Mesendoderm (in vitro differentiated cells): ENCODE data around the gene CALHM3. TPM values are rescaled to one million over a fixed set of nuclear protein-coding genes. Genes with fewer than 3 reads are reported as not detected.
"Not testable (repeated sequence)": the region's sequence is repeated elsewhere in the genome, so short reads cannot be mapped to it uniquely, and the experiment has no call there.

Experiments
- DNase-seq: peaks from one replicate; pipeline ENCODE4 v3.0.0; 2013
- H2AK5ac ChIP-seq: 2 replicates; pipeline ENCODE4 v1.6.1; 2013; ENCODE audit warnings: low read length, inconsistent platforms
- H2BK120ac ChIP-seq: 2 replicates; pipeline ENCODE4 v1.6.1; 2013; ENCODE audit warnings: low read depth, mild to moderate bottlenecking, low read length, moderate library complexity, mixed read lengths
- H2BK15ac ChIP-seq: replicated peaks from 2 replicates; pipeline ENCODE4 v1.6.1; 2013; ENCODE audit warnings: low read depth, mild to moderate bottlenecking, moderate library complexity
- H2BK5ac ChIP-seq: 2 replicates; pipeline ENCODE4 v1.6.1; 2013; ENCODE audit warnings: low read length, inconsistent platforms
- H3K18ac ChIP-seq: 2 replicates; pipeline ENCODE4 v1.6.1; 2013; ENCODE audit warnings: mild to moderate bottlenecking, low read length, mixed read lengths
- H3K23ac ChIP-seq: one replicate; pipeline ENCODE4 v1.6.1; 2013; ENCODE audit warnings: low read length
- H3K27ac ChIP-seq: 2 replicates; pipeline ENCODE4 v1.5.1; 2013; ENCODE audit warnings: low read depth, mild to moderate bottlenecking, inconsistent platforms, low read length, moderate library complexity
- H3K27me3 ChIP-seq: 2 replicates; pipeline ENCODE4 v1.6.1; 2013; ENCODE audit warnings: low read length, control low read depth, mild to moderate bottlenecking, inconsistent platforms; ENCODE audit not compliant: insufficient read depth, poor library complexity
- H3K36me3 ChIP-seq: 2 replicates; pipeline ENCODE4 v1.6.1; 2013; ENCODE audit warnings: low read length, inconsistent platforms; ENCODE audit not compliant: control insufficient read depth, insufficient read depth
- H3K4ac ChIP-seq: one replicate; pipeline ENCODE4 v1.6.1; 2013; ENCODE audit warnings: low read depth, mild to moderate bottlenecking, low read length, moderate library complexity
- H3K4me1 ChIP-seq: 2 replicates; pipeline ENCODE4 v1.6.1; 2013; ENCODE audit warnings: low read depth, low read length, inconsistent platforms; ENCODE audit not compliant: control insufficient read depth
- H3K4me2 ChIP-seq: 2 replicates; pipeline ENCODE4 v1.6.1; 2013; ENCODE audit warnings: low read length
- H3K4me3 ChIP-seq: 2 replicates; pipeline ENCODE4 v1.5.1; 2013; ENCODE audit warnings: mild to moderate bottlenecking, low read length
- H3K56ac ChIP-seq: one replicate; pipeline ENCODE4 v1.6.1; 2013; ENCODE audit warnings: low read length
- H3K79me1 ChIP-seq: 2 replicates; pipeline ENCODE4 v1.6.1; 2013; ENCODE audit warnings: low read length, inconsistent platforms
- H3K79me2 ChIP-seq: 2 replicates; pipeline ENCODE4 v1.6.1; 2013; ENCODE audit warnings: mild to moderate bottlenecking, low read length; ENCODE audit not compliant: control insufficient read depth, insufficient read depth
- H3K9ac ChIP-seq: 2 replicates; pipeline ENCODE4 v1.6.1; 2013; ENCODE audit warnings: low read length, inconsistent platforms
- H4K5ac ChIP-seq: one replicate; pipeline ENCODE4 v1.6.1; 2013; ENCODE audit warnings: low read length
- H4K8ac ChIP-seq: one replicate; pipeline ENCODE4 v1.6.1; 2013; ENCODE audit warnings: low read depth, mild to moderate bottlenecking, control low read depth, low read length, moderate library complexity
- WGBS: extraction: QIAGEN DNeasy Blood & Tissue Kit; methylation state at CpG from one replicate; pipeline ENCODE4 v1.1.7; 2013; ENCODE audit warnings: low lambda C conversion rate, missing lambda C conversion rate; ENCODE audit not compliant: insufficient coverage; ENCODE audit errors: extremely low coverage; 5-methylcytosine and 5-hydroxymethylcytosine counted together
- polyA plus RNA-seq, 2 experiments: library from polyadenylated mRNA; stranded (reverse); fragments of 200-250 nt; gene quantifications; one replicate each; pipeline ENCODE4 v1.2.3, GENCODE V29; 2013

The CALHM3 gene
- 0.18 TPM for polyA plus RNA-seq (2013, experiment 1 of 2)
- 0.21 TPM for polyA plus RNA-seq (2013, experiment 2 of 2)

GRCh38 chr10:103479135-103479534, at the start of gene CALHM3:
Gene CALHM3 (minus strand): TSS chr10:103479240. CDS start chr10:103479032, 208 bp downstream.
- no peaks in the 10 kb centered on the region for H3K36me3 ChIP-seq

GRCh38 chr10:103528549-103528948, 49.5 kb upstream of the CALHM3 start:
- Histone ChIP-seq H3K4me1 (no peaks in the 10 kb centered on the region), H3K79me1 (no peaks in the 10 kb centered on the region), H3K9ac (no peak overlapping the region), H3K36me3 (no peaks in the 10 kb centered on the region), H4K5ac (no peak overlapping the region), H2BK15ac (no peak overlapping the region), H3K4me2 (no peak overlapping the region), H3K79me2 (no peaks in the 10 kb centered on the region), H3K27me3 (no peaks in the 10 kb centered on the region), H3K23ac (no peak overlapping the region), H2BK5ac (no peak overlapping the region), H3K4ac (no peak overlapping the region), H3K18ac (no peak overlapping the region), H2BK120ac (no peak overlapping the region), H3K27ac (no peak overlapping the region), H2AK5ac (no peak overlapping the region), H3K56ac (no peak overlapping the region), H4K8ac (no peak overlapping the region), H3K4me3 (no peak overlapping the region)
- DNase-seq: no peak

More at GRCh38 chr10:103479135-103479534, at the start of gene CALHM3:
- no peak within 1 kb of the TSS for H3K4me2 ChIP-seq
- no CpG with 5 or more reads among the region's 7 CpGs for WGBS
- H3K27ac ChIP-seq: no peak within 1 kb of the TSS
- no peaks in the 10 kb centered on the region for H3K79me1 ChIP-seq
- no peak within 1 kb of the TSS for H3K18ac ChIP-seq
- no peak within 1 kb of the TSS for H3K23ac ChIP-seq
- H3K27me3 ChIP-seq: no peaks in the 10 kb centered on the region
- H3K79me2 ChIP-seq: no peaks in the 10 kb centered on the region
- H3K4ac ChIP-seq: no peak within 1 kb of the TSS
- H2BK15ac ChIP-seq: no peak within 1 kb of the TSS
- H3K4me1 ChIP-seq: peaks cover 4% of the 10 kb centered on the region
- H3K4me3 ChIP-seq: no peak within 1 kb of the TSS
- no peak within 1 kb of the TSS for H2BK5ac ChIP-seq
- no peak within 1 kb of the TSS for H2AK5ac ChIP-seq
- no peak within 1 kb of the TSS for H2BK120ac ChIP-seq
- no peak within 1 kb of the TSS for H3K9ac ChIP-seq
- no peak within 1 kb of the TSS for H4K5ac ChIP-seq
- H4K8ac ChIP-seq: no peak within 1 kb of the TSS
- DNase-seq: peak; percentile 60
- no peak within 1 kb of the TSS for H3K56ac ChIP-seq

- not testable (repeated sequence) for H4K8ac ChIP-seq, H3K18ac ChIP-seq, H3K56ac ChIP-seq, H3K9ac ChIP-seq, H3K4me3 ChIP-seq, H2AK5ac ChIP-seq, H2BK120ac ChIP-seq, H2BK15ac ChIP-seq, H3K27me3 ChIP-seq, H2BK5ac ChIP-seq, H3K4me1 ChIP-seq, H4K5ac ChIP-seq, H3K79me1 ChIP-seq, H3K27ac ChIP-seq, H3K23ac ChIP-seq, H3K36me3 ChIP-seq, H3K4me2 ChIP-seq, H3K79me2 ChIP-seq, H3K4ac ChIP-seq
- WGBS: no CpG with 5 or more reads among the region's 2 CpGs
- DNase-seq: peak; percentile 85
These were observed 48.4 kb upstream of the CALHM3 start for GRCh38 chr10:103527476-103527875.

GRCh38 chr10:103525901-103526300, 46.9 kb upstream of the CALHM3 start:
- Histone ChIP-seq H3K9ac (no peak overlapping the region), H2BK120ac (no peak overlapping the region), H4K5ac (no peak overlapping the region), H3K18ac (no peak overlapping the region), H3K4me3 (no peak overlapping the region), H2AK5ac (no peak overlapping the region), H3K4me1 (no peaks in the 10 kb centered on the region), H3K4ac (no peak overlapping the region), H3K56ac (no peak overlapping the region), H2BK5ac (no peak overlapping the region), H3K23ac (no peak overlapping the region), H3K79me1 (no peaks in the 10 kb centered on the region), H4K8ac (no peak overlapping the region), H3K27ac (no peak overlapping the region), H3K27me3 (no peaks in the 10 kb centered on the region), H2BK15ac (no peak overlapping the region), H3K4me2 (no peak overlapping the region), H3K79me2 (no peaks in the 10 kb centered on the region), H3K36me3 (no peaks in the 10 kb centered on the region)
- DNase-seq: no peak

GRCh38 chr10:103523683-103524082, 44.6 kb upstream of the CALHM3 start:
- Histone ChIP-seq H3K4me2 (no peak overlapping the region), H3K79me1 (no peaks in the 10 kb centered on the region)
- WGBS: no CpG with 5 or more reads among the region's 4 CpGs

GRCh38 chr10:103522006-103522405, 43.0 kb upstream of the CALHM3 start:
- not testable (repeated sequence) for H4K8ac ChIP-seq, H3K18ac ChIP-seq, H3K4me2 ChIP-seq

More at GRCh38 chr10:103523683-103524082, 44.6 kb upstream of the CALHM3 start:
- no peak overlapping the region for H3K23ac ChIP-seq
- H3K36me3 ChIP-seq: no peaks in the 10 kb centered on the region
- no peak overlapping the region for H3K9ac ChIP-seq
- H3K4me3 ChIP-seq: no peak overlapping the region
- H2BK15ac ChIP-seq: no peak overlapping the region
- H4K8ac ChIP-seq: no peak overlapping the region
- H3K4me1 ChIP-seq: no peaks in the 10 kb centered on the region
- no peak overlapping the region for H3K27ac ChIP-seq
- DNase-seq: no peak
- no peaks in the 10 kb centered on the region for H3K27me3 ChIP-seq
- no peak overlapping the region for H3K18ac ChIP-seq
- no peak overlapping the region for H2AK5ac ChIP-seq
- H2BK120ac ChIP-seq: no peak overlapping the region
- no peak overlapping the region for H2BK5ac ChIP-seq
- H3K56ac ChIP-seq: no peak overlapping the region
- no peak overlapping the region for H4K5ac ChIP-seq
- no peak overlapping the region for H3K4ac ChIP-seq
- H3K79me2 ChIP-seq: no peaks in the 10 kb centered on the region

More at GRCh38 chr10:103522006-103522405, 43.0 kb upstream of the CALHM3 start:
- H3K4me1 ChIP-seq, DNase-seq, H3K27me3 ChIP-seq, H3K79me2 ChIP-seq, H3K56ac ChIP-seq, H3K9ac ChIP-seq, H2BK15ac ChIP-seq, H2BK120ac ChIP-seq, H3K36me3 ChIP-seq, H3K27ac ChIP-seq, H3K23ac ChIP-seq, H3K79me1 ChIP-seq, H4K5ac ChIP-seq, H3K4ac ChIP-seq, H3K4me3 ChIP-seq, H2AK5ac ChIP-seq, H2BK5ac ChIP-seq: not testable (repeated sequence)
- no CpG with 5 or more reads among the region's 7 CpGs for WGBS
